Suppressor macrophage treated with lipopolysaccharide for 4 hours (primary cell): ENCODE measurements around the gene TMEM115.
"Not testable (repeated sequence)": the region's sequence is repeated elsewhere in the genome, so short reads cannot be mapped to it uniquely, and the experiment has no call there.

Source experiments
- DNase-seq: peaks from one replicate; pipeline ENCODE4 v3.0.0-alpha.2; 2020

TMEM115 gene

DNA sequence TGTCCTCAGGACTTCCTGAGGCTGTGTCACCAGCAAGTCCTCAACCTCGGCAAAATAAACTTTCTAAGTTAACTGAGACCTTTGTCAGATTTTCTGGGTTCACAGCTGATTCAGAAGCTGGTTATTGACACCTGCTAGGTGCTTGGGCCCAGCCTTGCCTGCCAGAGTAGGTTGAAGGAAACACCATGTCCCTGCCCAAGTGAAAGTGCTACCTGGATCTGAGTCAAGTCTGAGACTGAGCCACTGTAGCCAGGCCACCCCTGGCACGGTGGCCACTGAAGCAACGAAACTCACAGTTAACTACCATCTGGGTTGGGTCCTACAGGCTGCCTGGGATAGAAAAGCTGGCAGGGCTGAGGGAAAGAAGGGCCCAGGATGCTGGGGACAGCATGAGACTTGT is 45.0 kb downstream of the TMEM115 start:
- DNase-seq, result no peak

DNA sequence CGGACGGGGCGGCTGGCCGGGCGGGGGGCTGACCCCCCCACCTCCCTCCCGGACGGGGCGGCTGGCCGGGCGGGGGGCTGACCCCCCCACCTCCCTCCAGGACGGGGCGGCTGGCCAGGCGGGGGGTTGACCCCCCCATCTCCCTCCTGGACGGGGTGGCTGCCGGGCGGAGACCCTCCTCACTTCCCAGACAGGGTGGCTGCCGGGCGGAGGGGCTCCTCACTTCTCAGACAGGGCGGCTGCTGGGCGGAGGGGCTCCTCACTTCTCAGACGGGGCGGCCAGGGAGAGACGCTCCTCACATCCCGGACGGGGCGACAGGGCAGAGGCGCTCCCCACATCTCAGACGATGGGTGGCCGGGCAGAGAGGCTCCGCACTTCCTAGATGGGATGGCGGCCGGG is 47.3 kb downstream of the TMEM115 start:
- not testable (repeated sequence) for DNase-seq
